Fibroblast of mammary gland (primary cell): ENCODE data around the gene SMAD7.

ENCODE experiments used
- DNase-seq: peaks from one replicate; pipeline ENCODE4 v3.0.0-alpha.2; 2010; ENCODE audit warnings: low read depth
- H3K4me3 ChIP-seq: 2 replicates; pipeline ENCODE4 v1.5.1; 2011; ENCODE audit warnings: low read depth, mild to moderate bottlenecking, low read length, moderate library complexity; ENCODE audit not compliant: control insufficient read depth
- TF ChIP-seq, protein P1 (sequence below): conservative IDR thresholded peaks from 2 replicates; pipeline ENCODE4 v1.5.1; 2011; ENCODE audit warnings: low read depth, low read length, inconsistent platforms; ENCODE audit not compliant: control insufficient read depth, insufficient read depth

SMAD7 gene

DNA sequence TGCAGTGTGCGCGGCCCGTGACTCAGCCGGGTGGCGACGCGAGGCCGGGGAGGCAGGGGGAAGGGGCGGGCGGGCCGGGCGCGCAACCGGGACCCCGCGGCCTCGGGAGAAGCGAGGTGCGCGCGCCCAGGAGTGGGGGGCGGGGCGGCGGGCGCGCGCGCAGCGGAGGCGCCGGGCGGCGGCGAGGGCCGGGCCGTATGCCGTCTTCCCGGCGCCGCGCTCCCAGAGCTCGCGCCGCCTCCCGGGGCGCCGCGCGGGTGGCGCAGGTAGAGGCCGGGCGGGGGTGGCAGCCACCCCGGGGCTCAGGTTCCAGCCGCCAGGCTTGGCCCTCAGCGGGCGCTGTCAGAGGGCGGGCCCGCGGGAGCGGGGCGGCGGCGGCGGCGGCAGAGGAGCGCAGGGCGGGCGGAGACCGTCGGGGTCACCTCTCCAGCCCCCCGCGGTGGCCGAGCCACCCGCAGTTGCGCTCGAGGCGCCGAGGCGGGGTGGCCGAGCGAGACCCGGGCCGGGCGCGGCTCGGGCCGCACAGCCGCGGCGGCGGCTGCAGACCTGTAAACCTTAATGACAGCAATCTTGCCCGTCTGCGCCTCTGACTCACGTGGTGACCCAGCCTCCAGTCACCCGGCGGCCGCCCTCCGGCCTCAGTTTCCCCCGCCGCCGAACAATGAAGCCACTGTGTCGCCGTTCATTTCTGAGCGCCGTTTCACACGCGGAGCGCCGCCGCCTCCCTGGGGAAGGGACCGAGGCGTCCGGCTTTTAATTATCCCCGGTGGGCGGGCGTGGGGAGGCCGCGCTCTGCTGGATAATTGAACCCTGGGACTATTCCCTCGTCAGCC lies 25.3 kb upstream of the SMAD7 start:
- DNase-seq, result no peak
- TF ChIP-seq, protein P1, sequence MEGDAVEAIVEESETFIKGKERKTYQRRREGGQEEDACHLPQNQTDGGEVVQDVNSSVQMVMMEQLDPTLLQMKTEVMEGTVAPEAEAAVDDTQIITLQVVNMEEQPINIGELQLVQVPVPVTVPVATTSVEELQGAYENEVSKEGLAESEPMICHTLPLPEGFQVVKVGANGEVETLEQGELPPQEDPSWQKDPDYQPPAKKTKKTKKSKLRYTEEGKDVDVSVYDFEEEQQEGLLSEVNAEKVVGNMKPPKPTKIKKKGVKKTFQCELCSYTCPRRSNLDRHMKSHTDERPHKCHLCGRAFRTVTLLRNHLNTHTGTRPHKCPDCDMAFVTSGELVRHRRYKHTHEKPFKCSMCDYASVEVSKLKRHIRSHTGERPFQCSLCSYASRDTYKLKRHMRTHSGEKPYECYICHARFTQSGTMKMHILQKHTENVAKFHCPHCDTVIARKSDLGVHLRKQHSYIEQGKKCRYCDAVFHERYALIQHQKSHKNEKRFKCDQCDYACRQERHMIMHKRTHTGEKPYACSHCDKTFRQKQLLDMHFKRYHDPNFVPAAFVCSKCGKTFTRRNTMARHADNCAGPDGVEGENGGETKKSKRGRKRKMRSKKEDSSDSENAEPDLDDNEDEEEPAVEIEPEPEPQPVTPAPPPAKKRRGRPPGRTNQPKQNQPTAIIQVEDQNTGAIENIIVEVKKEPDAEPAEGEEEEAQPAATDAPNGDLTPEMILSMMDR, result no peak
- H3K4me3 ChIP-seq, result peak overlapping the region; percentile 58

DNA sequence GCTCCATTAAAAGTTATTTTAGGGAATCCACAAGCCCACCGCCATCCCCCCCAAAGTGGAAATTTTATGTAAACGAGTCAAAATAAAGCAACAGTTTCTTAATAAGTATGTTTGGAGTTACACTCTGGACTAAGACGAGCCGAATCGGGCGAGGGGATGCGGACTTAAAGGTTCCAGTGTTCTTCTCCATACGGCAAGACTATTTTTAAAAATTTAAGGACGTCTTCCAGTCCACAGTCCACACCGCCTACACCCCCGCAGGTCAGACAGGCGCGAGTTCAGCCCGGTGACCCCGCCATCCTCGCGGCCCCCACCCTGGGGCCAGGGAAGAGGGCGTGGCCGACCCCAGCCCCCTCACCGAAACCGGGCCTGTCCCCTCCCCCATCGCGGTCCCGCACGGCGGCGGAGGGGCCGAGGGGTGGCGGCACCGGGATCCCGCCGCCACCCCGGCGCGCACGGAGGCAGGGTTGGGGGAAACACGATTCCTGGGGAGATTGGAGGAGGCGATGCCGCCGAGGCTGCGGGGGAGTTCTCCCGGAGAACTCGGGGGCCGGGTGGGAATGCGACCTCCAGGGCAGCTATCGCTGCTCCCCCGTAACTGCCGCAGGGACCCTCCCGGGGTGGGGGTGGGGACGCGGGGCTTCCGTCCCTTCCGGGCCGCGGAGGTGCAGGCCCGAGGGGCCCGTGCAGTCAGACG lies 24.5 kb upstream of the SMAD7 start:
- DNase-seq, result no peak
- peak overlapping the region; percentile 58 for H3K4me3 ChIP-seq
- TF ChIP-seq, protein P1, result no peak

DNA sequence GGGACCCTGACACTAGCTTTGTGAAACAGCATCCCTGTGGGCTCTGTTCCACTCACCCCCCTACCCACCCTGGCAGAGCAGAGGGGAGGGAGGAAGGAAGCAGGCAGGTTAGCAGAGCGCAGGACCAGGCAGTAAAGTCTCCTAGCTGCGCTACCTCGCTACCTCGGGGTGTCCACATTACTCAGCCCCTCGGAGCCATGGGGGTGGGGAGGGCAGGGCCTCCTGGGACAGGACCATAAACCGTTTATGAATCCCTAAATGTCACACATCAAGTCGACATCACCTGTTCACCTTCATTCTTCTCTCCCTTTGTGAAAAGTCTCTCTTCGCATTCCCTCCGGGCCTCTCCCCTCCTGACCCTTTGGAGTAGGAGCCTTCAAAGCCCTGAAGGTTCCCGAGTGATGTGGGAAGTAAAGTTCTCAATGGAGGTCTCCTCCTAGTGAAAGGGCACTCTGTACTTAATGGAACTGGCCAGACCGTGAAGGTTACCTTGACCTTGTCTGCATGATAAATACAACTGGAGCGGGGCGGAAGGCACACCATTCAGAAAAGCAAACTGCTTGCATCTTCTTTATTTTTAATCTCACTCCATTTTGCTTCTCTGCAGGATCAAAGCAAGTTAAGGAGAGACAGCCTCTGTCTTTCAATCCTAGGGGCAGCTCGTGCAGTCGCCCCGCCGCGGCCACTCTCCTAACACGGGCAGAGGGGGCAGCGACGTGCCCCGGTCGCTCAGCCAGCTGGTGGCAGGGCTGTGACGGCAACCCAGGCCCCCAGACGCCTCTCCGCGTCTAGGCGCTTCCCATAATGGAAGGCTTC lies 23.7 kb upstream of the SMAD7 start:
- no peak for DNase-seq
- TF ChIP-seq, protein P1, result no peak
- H3K4me3 ChIP-seq, result no peak overlapping the region

DNA sequence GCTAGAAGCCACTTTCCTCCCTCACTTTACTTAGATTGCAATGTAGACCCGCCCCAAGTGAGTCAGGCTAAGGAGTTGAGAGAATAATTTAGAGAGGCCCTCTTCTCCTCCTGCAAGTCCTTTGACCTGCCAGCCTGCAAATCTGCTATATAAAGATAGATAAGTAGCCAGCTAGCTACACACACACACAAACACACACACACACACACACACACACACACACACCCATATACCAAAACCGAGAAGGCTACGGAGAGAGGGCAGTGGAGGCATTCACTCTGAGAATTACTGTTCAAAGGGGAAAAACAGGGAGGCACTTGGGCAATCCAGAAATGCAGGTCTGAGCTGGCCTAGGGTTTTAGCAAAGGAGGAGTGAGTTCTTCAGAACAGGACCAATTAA lies 23.0 kb upstream of the SMAD7 start:
- no peak overlapping the region for H3K4me3 ChIP-seq
- no peak for DNase-seq
- TF ChIP-seq, protein P1, result no peak

DNA sequence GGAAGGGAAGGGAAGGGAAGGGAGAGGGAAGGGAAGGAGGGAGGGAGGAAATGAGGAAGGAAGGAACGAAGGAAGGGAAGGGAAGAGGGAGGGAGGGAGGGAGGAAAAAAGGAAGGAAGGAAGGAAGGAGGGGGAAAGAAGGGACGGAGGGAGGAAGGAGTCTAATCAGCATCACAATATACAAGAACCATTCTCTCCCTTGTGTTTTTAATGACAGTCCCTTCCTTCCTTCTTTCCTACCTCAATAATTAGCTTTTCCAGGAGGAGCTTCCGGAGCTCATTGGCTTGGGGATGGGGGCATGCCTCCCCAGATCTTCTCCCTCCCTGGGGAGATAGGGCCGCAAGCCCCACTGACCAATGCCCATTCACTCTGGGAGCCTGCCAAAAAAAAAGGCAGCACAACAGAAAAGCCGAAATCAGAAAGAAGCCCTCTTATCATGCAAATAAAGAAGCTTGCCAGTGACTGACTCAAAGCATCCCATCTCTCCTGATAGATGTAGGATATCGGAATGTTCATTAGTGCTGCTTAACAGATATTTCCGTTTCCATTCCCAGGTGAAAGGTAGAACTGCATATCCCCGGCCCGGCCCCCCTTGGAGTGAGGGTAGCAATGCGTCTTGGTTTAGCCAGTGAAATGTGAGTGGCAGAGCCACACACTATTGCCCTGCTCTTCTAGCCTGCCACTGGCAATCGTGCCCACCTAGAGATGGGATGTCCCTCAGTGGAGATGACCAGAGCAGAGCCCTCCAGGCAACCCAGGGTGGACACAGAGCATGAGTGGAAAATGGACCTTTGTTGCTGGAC lies 17.8 kb upstream of the SMAD7 start:
- H3K4me3 ChIP-seq, result no peak overlapping the region
- TF ChIP-seq, protein P1, result no peak
- DNase-seq, result no peak

DNA sequence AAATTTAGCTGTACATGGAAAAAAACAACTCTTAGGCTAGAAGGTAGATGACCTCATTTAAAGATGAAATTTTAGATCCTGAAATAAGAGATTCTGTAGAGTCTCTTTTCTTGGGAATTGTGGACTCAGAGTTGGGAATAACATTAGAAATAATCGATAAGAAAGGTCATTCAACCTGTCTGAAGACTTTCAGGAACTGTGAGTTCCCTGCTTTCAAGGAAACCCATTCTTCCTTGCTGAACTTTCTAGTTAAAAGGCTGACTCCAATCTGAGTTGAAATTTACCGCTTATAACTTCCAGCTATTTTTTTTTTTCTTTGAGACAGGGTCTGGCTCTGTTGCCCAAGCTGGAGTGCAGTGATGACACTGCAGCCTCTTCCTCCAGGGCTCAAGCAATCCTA lies 16.8 kb upstream of the SMAD7 start:
- TF ChIP-seq, protein P1, result no peak
- no peak overlapping the region for H3K4me3 ChIP-seq
- no peak for DNase-seq
